Body of pancreas (tissue), 4 donors: Measurements from ENCODE around the gene NDNF. TPM values are rescaled to one million over a fixed set of nuclear protein-coding genes. Genes with fewer than 3 reads are reported as not detected.

Experiments used
- ATAC-seq: fragments of 150-250 bp; one replicate; pipeline ENCODE4 v1.9.1; 2016
- DNase-seq, 4 donors: peaks; one replicate each; pipeline ENCODE4 v3.0.0-alpha.2; 2019
- H3K27ac ChIP-seq, 4 donors: fragments of 200-600 bp; sonication (generic); 1 replicate in 3 of 4; 2 replicates in 1 of 4; pipeline versions ENCODE4 v1.5.1 to v1.6.1; 2016 to 2019; ENCODE audit warnings: mild to moderate bottlenecking in 1 of 4, mixed read lengths in 1 of 4, moderate library complexity in 1 of 4
- H3K27me3 ChIP-seq, 2 donors: fragments of 200-600 bp; sonication (generic); one replicate each; pipeline ENCODE4 v1.6.0; 2016; ENCODE audit warnings: mild to moderate bottlenecking in 1 of 2
- H3K36me3 ChIP-seq, 2 donors: fragments of 200-600 bp; sonication (generic); replicated peaks in 1 of 2; 2 replicates each; pipeline ENCODE4 v1.5.1; 2016; ENCODE audit warnings: low read depth in 2 of 2; ENCODE audit not compliant: insufficient read depth in 1 of 2
- H3K4me1 ChIP-seq: fragments of 200-600 bp; sonication (generic); one replicate; pipeline ENCODE4 v1.6.0; 2016
- H3K4me3 ChIP-seq, 2 donors: fragments of 200-600 bp; sonication (generic); 1 replicate in 1 of 2; 2 replicates in 1 of 2; pipeline ENCODE4 v1.5.1; 2016 to 2019
- H3K9me3 ChIP-seq, 3 donors: fragments of 200-600 bp; sonication (generic); 1 replicate in 2 of 3; 2 replicates in 1 of 3; pipeline ENCODE4 v1.5.1; 2016
- CTCF ChIP-seq, 7 experiments: fragments of 450-650 bp in 4 of 7; fragments of 200-600 bp in 3 of 7; sonication (generic) in 3 of 7; IDR thresholded peaks; one replicate each; pipeline ENCODE4 v1.5.1; 2016 to 2019; ENCODE audit warnings: antibody characterized with exemption in 7 of 7
- POLR2A ChIP-seq, 3 donors: fragments of 450-650 bp; IDR thresholded peaks; one replicate each; pipeline ENCODE4 v1.6.1; 2016; ENCODE audit warnings: antibody characterized with exemption in 3 of 3, mild to moderate bottlenecking in 2 of 3
- WGBS, 2 donors: methylation state at CpG; one replicate each; pipeline ENCODE4 v1.1.5; 2017; 5-methylcytosine and 5-hydroxymethylcytosine counted together
- intact Hi-C: fragments of 100-400 bp; cut with DNase I; formaldehyde crosslinking; loops from one replicate; pipeline ENCODE4 v1.15.1; 2023
- total RNA-seq, 2 donors: library from RNA; depleted of rRNA; stranded (reverse); fragments of >200 nt; gene quantifications; one replicate each; pipeline ENCODE4 v1.1.0, GENCODE V29; 2016

The NDNF gene
- total RNA-seq, 2 donors from 2014 or later = 0.52 to 0.66 TPM

GRCh38 chr4:121108557-121108956, 36.2 kb upstream of the NDNF start:
- TF ChIP-seq CTCF (IDR thresholded peaks at IDR 0.05) (no peak), POLR2A (IDR thresholded peaks at IDR 0.05) (no peak)
- DNase-seq (peak in 3 of 4 donors; percentile 16 to 36 (median 17)), ATAC-seq (peak; percentile 55)
- intact Hi-C loops = no loop called here
- H3K27me3 ChIP-seq = no peaks in the 10 kb centered on the region
- H3K4me1 ChIP-seq = peaks cover 8% of the 10 kb centered on the region
- H3K27ac ChIP-seq = no peak overlapping the region
- WGBS, 2 donors = 54 to 73% methylated on average over 2 of the region's 2 CpGs
- no peak overlapping the region for H3K4me3 ChIP-seq
- no peaks in the 10 kb centered on the region for H3K36me3 ChIP-seq
- H3K9me3 ChIP-seq = no peaks in the 10 kb centered on the region

GRCh38 chr4:121107507-121107906, 35.2 kb upstream of the NDNF start:
- WGBS, 2 donors = 91% methylated on average over 4 of the region's 4 CpGs
- Histone ChIP-seq H3K27ac (no peak overlapping the region), H3K27me3 (no peaks in the 10 kb centered on the region), H3K4me1 (peaks cover 8% of the 10 kb centered on the region), H3K9me3 (no peaks in the 10 kb centered on the region), H3K4me3 (no peak overlapping the region), H3K36me3 (no peaks in the 10 kb centered on the region)
- TF ChIP-seq CTCF (IDR thresholded peaks at IDR 0.05) = no peak
- TF ChIP-seq POLR2A (IDR thresholded peaks at IDR 0.05) = no peak
- DNase-seq = no peak
- no peak for ATAC-seq
- intact Hi-C loops = no loop called here

GRCh38 chr4:121100093-121100775, 27.9 kb upstream of the NDNF start:
- WGBS, 2 donors = 73 to 78% methylated on average over 2 of the region's 2 CpGs
- no peaks in the 10 kb centered on the region for H3K27me3 ChIP-seq
- H3K4me1 ChIP-seq = no peaks in the 10 kb centered on the region
- no peak for TF ChIP-seq CTCF (IDR thresholded peaks at IDR 0.05)
- no peak for TF ChIP-seq POLR2A (IDR thresholded peaks at IDR 0.05)
- intact Hi-C loops = no loop called here
- DNase-seq (no peak), ATAC-seq (no peak)
- H3K27ac ChIP-seq = no peak overlapping the region
- H3K9me3 ChIP-seq = no peaks in the 10 kb centered on the region
- no peak overlapping the region for H3K4me3 ChIP-seq
- no peaks in the 10 kb centered on the region for H3K36me3 ChIP-seq

GRCh38 chr4:121098266-121098665, 25.9 kb upstream of the NDNF start:
- intact Hi-C loops = loop anchor here (10.0 kb wide), 1 partner anchor 1023 kb away; no protein-coding TSS in a partner anchor
- H3K9me3 ChIP-seq = no peaks in the 10 kb centered on the region
- H3K36me3 ChIP-seq = no peaks in the 10 kb centered on the region
- no peak overlapping the region for H3K4me3 ChIP-seq
- WGBS, 2 donors = 55 to 63% methylated on average over 2 of the region's 2 CpGs
- no peak for DNase-seq
- no peak for ATAC-seq
- H3K27ac ChIP-seq = no peak overlapping the region
- TF ChIP-seq POLR2A (IDR thresholded peaks at IDR 0.05) (no peak), CTCF (IDR thresholded peaks at IDR 0.05) (no peak)
- no peaks in the 10 kb centered on the region for H3K4me1 ChIP-seq
- H3K27me3 ChIP-seq = no peaks in the 10 kb centered on the region

- H3K4me1 ChIP-seq = no peaks in the 10 kb centered on the region
- intact Hi-C loops = loop anchor here (10.0 kb wide), 1 partner anchor 1022 kb away; no protein-coding TSS in a partner anchor
- H3K36me3 ChIP-seq = no peaks in the 10 kb centered on the region
- ATAC-seq = no peak
- WGBS, 2 donors = 7 to 9% methylated on average over 2 of the region's 2 CpGs
- H3K27ac ChIP-seq = no peak overlapping the region
- H3K9me3 ChIP-seq = no peaks in the 10 kb centered on the region
- H3K4me3 ChIP-seq = no peak overlapping the region
- no peak for DNase-seq
- H3K27me3 ChIP-seq = no peaks in the 10 kb centered on the region
- TF ChIP-seq CTCF (IDR thresholded peaks at IDR 0.05) = peak; percentile 10 to 74 (median 60)
- no peak for TF ChIP-seq POLR2A (IDR thresholded peaks at IDR 0.05)
These were observed 24.3 kb upstream of the NDNF start for GRCh38 chr4:121096629-121097028.
